NCI-H774 (cell line): ENCODE data around the gene KCNE4.

ENCODE experiments used
- DNase-seq: peaks from one replicate; lab custom pipeline; 2025; lab: John Stamatoyannopoulos, UW

KCNE4 gene

GRCh38 chr2:223088866-223089265, 36.9 kb downstream of the KCNE4 start:
- DNase-seq = no peak

- no peak for DNase-seq
Observed at GRCh38 chr2:223090039-223090438, 38.0 kb downstream of the KCNE4 start.

- no peak for DNase-seq
Observed at GRCh38 chr2:223090540-223091235, 38.7 kb downstream of the KCNE4 start.

GRCh38 chr2:223092667-223093066, 40.7 kb downstream of the KCNE4 start:
- DNase-seq = no peak

- DNase-seq = no peak
Observed at GRCh38 chr2:223093436-223094241, 41.6 kb downstream of the KCNE4 start.

- no peak for DNase-seq
Observed at GRCh38 chr2:223095207-223095606, 43.2 kb downstream of the KCNE4 start.

GRCh38 chr2:223096235-223096970, 44.4 kb downstream of the KCNE4 start:
- DNase-seq = no peak

GRCh38 chr2:223097888-223098383, 45.9 kb downstream of the KCNE4 start:
- DNase-seq = no peak

- DNase-seq = no peak
Observed at GRCh38 chr2:223099561-223099960, 47.6 kb downstream of the KCNE4 start.

- no peak for DNase-seq
Observed at GRCh38 chr2:223100061-223100511, 48.1 kb downstream of the KCNE4 start.

- DNase-seq = peak; percentile 14
Observed at GRCh38 chr2:223101340-223102039, 49.5 kb downstream of the KCNE4 start.

- DNase-seq = no peak
Observed at GRCh38 chr2:223102040-223102400, 50.0 kb downstream of the KCNE4 start.

- no peak for DNase-seq
Observed at GRCh38 chr2:223102450-223102849, 50.5 kb downstream of the KCNE4 start.

GRCh38 chr2:223104336-223105132, 52.5 kb downstream of the KCNE4 start:
- no peak for DNase-seq
